MM.1S (cell line): ENCODE results near the gene DDX54.

Source experiments
- DNase-seq: peaks from one replicate; pipeline ENCODE4 v3.0.0-alpha.2; 2015
- H2AFZ ChIP-seq: fragments of 300-600 bp; sonication (generic); 2 replicates; pipeline ENCODE4 v1.6.0; 2016; ENCODE audit warnings: antibody characterized with exemption, low read length
- H3F3A ChIP-seq: fragments of 300-600 bp; sonication (generic); 2 replicates; pipeline ENCODE4 v1.6.1; 2016; ENCODE audit warnings: mild to moderate bottlenecking, antibody characterized with exemption, low read length, moderate library complexity, mixed read lengths; ENCODE audit not compliant: insufficient read depth
- H3K27ac ChIP-seq: fragments of 300-600 bp; sonication (generic); 2 replicates; pipeline ENCODE4 v1.5.1; 2016; ENCODE audit warnings: mild to moderate bottlenecking, low read length
- H3K27me3 ChIP-seq: fragments of 300-600 bp; sonication (generic); replicated peaks from 2 replicates; pipeline ENCODE4 v1.6.0; 2016; ENCODE audit warnings: low read length; ENCODE audit not compliant: insufficient read depth
- H3K36me3 ChIP-seq: fragments of 300-600 bp; sonication (generic); replicated peaks from 2 replicates; pipeline ENCODE4 v1.6.1; 2016; ENCODE audit warnings: mild to moderate bottlenecking, low read length, mixed read lengths; ENCODE audit not compliant: insufficient read depth
- H3K4me1 ChIP-seq: fragments of 300-600 bp; sonication (generic); 2 replicates; pipeline ENCODE4 v1.6.1; 2016; ENCODE audit warnings: low read length, mixed read lengths
- H3K4me2 ChIP-seq: fragments of 300-600 bp; sonication (generic); 2 replicates; pipeline ENCODE4 v1.6.0; 2016; ENCODE audit warnings: low read depth, low read length
- H3K4me3 ChIP-seq: fragments of 300-600 bp; sonication (generic); 2 replicates; pipeline ENCODE4 v1.5.1; 2016; ENCODE audit warnings: low read length, mixed read lengths
- H3K79me2 ChIP-seq: fragments of 300-600 bp; sonication (generic); 2 replicates; pipeline ENCODE4 v1.6.1; 2016; ENCODE audit warnings: mixed run types, low read length, mixed read lengths
- H3K9ac ChIP-seq: fragments of 300-600 bp; sonication (generic); 2 replicates; pipeline ENCODE4 v1.6.1; 2016; ENCODE audit warnings: low read length, mixed read lengths
- H3K9me2 ChIP-seq: fragments of 300-600 bp; sonication (generic); replicated peaks from 2 replicates; pipeline ENCODE4 v1.6.1; 2016; ENCODE audit warnings: mild to moderate bottlenecking, low read length, mixed read lengths; ENCODE audit not compliant: insufficient read depth
- H3K9me3 ChIP-seq: fragments of 300-600 bp; sonication (generic); replicated peaks from 2 replicates; pipeline ENCODE4 v1.6.1; 2016; ENCODE audit warnings: mild to moderate bottlenecking, low read length, mixed read lengths; ENCODE audit not compliant: insufficient read depth
- H4K20me1 ChIP-seq: fragments of 300-600 bp; sonication (generic); 2 replicates; pipeline ENCODE4 v1.6.1; 2016; ENCODE audit warnings: mild to moderate bottlenecking, low read length, moderate library complexity, mixed read lengths; ENCODE audit not compliant: insufficient read depth
- CTCF ChIP-seq: fragments of 300-600 bp; sonication (generic); IDR thresholded peaks from 2 replicates; pipeline ENCODE4 v1.5.1; 2016; ENCODE audit warnings: antibody characterized with exemption, low read length, mixed read lengths
- EZH2 ChIP-seq: fragments of 300-600 bp; sonication (generic); optimal IDR thresholded peaks from 2 replicates; pipeline ENCODE3; 2017; ENCODE audit warnings: low read depth, mild to moderate bottlenecking, antibody characterized with exemption, low read length, mixed read lengths
- EZH2phosphoT487 ChIP-seq: fragments of 300-600 bp; sonication (generic); IDR thresholded peaks from 2 replicates; pipeline ENCODE4 v1.6.1; 2018; ENCODE audit warnings: antibody characterized with exemption, low read length

DDX54 gene

GRCh38 chr12:113136128-113136989 lies 48.9 kb downstream of the DDX54 start:
- Histone ChIP-seq H3K27ac (no peak overlapping the region), H3K27me3 (no peaks in the 10 kb centered on the region), H3K9ac (no peak overlapping the region), H3K79me2 (no peaks in the 10 kb centered on the region), H2AFZ (no peak overlapping the region), H3K9me3 (no peaks in the 10 kb centered on the region), H3K4me3 (no peak overlapping the region; the same call in 1 of the 2 replicates), H3K36me3 (no peaks in the 10 kb centered on the region), H3K9me2 (no peaks in the 10 kb centered on the region), H3K4me2 (peak overlapping the region; percentile 37; the same call in 1 of the 2 replicates), H3F3A (no peaks in the 10 kb centered on the region), H3K4me1 (no peaks in the 10 kb centered on the region), H4K20me1 (no peaks in the 10 kb centered on the region)
- no peak for DNase-seq
- TF ChIP-seq EZH2: no peak
- TF ChIP-seq CTCF: no peak

GRCh38 chr12:113135178-113136127 lies 49.8 kb downstream of the DDX54 start, which contains the start of gene RASAL1:
TSS of gene RASAL1 (minus strand) at chr12:113135761. CDS start at chr12:113135462, 299 bp downstream.
- Histone ChIP-seq H3F3A (no peaks in the 10 kb centered on the region), H2AFZ (no peak within 1 kb of the TSS), H3K9ac (no peak within 1 kb of the TSS), H3K4me1 (no peaks in the 10 kb centered on the region), H3K36me3 (no peaks in the 10 kb centered on the region), H3K27ac (no peak within 1 kb of the TSS), H3K79me2 (no peaks in the 10 kb centered on the region), H4K20me1 (no peaks in the 10 kb centered on the region), H3K27me3 (no peaks in the 10 kb centered on the region), H3K9me2 (no peaks in the 10 kb centered on the region), H3K4me2 (peak within 1 kb of the TSS; percentile 60), H3K9me3 (no peaks in the 10 kb centered on the region), H3K4me3 (peak within 1 kb of the TSS; percentile 44; the same call in 1 of the 2 replicates)
- peak; percentile 37 for DNase-seq
- TF ChIP-seq EZH2 (no peak), CTCF (peak; percentile 26), EZH2phosphoT487 (no peak)

GRCh38 chr12:113134521-113134951 lies 50.7 kb downstream of the DDX54 start:
- H3K4me2 ChIP-seq: no peak overlapping the region
- no peaks in the 10 kb centered on the region for H3K27me3 ChIP-seq
- H3K9me3 ChIP-seq: no peaks in the 10 kb centered on the region
- TF ChIP-seq CTCF: no peak
- no peak for TF ChIP-seq EZH2phosphoT487
- TF ChIP-seq EZH2: no peak
- no peaks in the 10 kb centered on the region for H3K9me2 ChIP-seq
- no peak overlapping the region for H2AFZ ChIP-seq
- H3K36me3 ChIP-seq: no peaks in the 10 kb centered on the region
- no peaks in the 10 kb centered on the region for H4K20me1 ChIP-seq
- DNase-seq: no peak
- no peaks in the 10 kb centered on the region for H3K79me2 ChIP-seq
- no peaks in the 10 kb centered on the region for H3K4me1 ChIP-seq
- no peak overlapping the region for H3K27ac ChIP-seq
- no peak overlapping the region for H3K4me3 ChIP-seq
- no peak overlapping the region for H3K9ac ChIP-seq
- H3F3A ChIP-seq: no peaks in the 10 kb centered on the region
